Suprapubic skin (tissue), 4 donors: ENCODE measurements around the gene FBH1.

ENCODE experiments used
- EP300 ChIP-seq: sonication (generic); formaldehyde crosslinking; IDR thresholded peaks from one replicate; pipeline ENCODE4 v1.6.1; 2017; ENCODE audit warnings: antibody characterized with exemption
- POLR2AphosphoS5 ChIP-seq, 3 donors: sonication (generic); formaldehyde crosslinking; IDR thresholded peaks; one replicate each; pipeline ENCODE4 v1.6.1; 2017; ENCODE audit warnings: antibody characterized with exemption in 3 of 3

- no peak for TF ChIP-seq EP300
- no peak for TF ChIP-seq POLR2AphosphoS5 (IDR thresholded peaks at IDR 0.05)
These were observed 28.7 kb downstream of the FBH1 start for GRCh38 chr10:5918763-5919162.
